Middle frontal gyrus (tissue), 1 donor: Measurements from ENCODE around the gene THAP2.
"Not testable (repeated sequence)": the region's sequence is repeated elsewhere in the genome, so short reads cannot be mapped to it uniquely, and the experiment has no call there.

Experiments used
- DNase-seq: peaks from one replicate; pipeline ENCODE4 v3.0.0-alpha.2; 2015; ENCODE audit warnings: low spot score; ENCODE audit errors: extremely low spot score

The THAP2 gene

DNA sequence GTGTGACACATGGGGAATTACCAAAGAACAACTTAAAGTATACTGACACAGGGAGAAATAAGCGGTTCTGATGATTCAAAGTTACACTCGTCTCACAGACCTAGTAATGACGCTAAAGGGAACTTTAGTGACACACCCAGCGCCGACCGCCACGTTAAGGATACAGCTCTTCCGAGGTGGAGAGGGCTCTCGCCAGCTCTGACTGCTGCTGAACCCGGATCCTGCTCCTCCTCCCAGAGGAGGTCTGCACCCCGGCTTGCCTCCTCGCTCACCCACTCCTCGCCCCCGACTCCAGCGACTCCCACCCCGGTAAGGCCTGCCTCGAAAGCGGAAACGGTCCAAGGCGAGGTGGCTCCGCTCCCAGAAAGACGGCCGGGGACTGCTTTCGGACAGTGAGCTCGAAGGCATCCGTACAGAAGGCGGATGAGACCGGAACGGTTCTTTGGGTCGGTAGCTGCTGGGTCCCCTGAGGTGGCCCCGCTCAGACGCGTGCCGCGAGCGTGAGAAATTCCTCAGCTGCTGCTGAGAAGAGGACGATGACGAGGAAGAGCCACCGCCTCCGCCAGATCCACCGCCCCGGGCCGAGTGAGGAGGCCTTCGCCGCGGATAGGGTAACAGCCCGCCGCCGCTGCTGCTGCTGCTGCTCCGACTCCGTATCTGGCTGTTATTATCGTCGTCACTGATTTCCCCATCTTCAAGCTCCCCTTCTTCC, 1.1 kb upstream of the THAP2 start:
- DNase-seq: no peak

DNA sequence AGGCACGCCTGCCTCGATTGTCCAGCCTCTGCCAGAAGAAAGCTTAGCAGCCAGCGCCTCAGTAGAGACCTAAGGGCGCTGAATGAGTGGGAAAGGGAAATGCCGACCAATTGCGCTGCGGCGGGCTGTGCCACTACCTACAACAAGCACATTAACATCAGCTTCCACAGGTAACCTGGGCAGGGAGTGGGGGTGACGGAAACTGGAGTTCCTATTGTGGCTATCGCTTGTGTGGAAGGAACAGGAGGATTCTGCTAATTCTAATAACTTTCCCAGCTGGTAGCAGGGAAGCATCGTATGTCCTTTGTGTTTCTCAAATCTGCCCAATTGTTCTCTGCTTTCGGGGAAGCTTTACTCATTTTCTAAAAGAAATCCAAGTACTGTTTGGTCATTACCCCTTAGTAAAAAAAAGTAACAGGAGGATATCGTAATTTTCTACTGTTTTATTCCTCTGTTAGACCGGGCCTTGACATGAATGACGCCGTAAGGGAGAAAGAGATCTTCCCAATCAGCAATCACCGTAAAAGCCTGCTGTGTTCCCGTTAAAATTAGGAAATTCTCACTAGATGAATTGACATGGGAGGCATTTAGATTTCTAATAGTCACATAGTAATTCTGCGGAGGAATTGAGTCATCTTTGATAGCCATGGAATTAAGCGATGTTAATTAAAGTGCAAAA, 449 bp downstream of the THAP2 start:
- no peak for DNase-seq

DNA sequence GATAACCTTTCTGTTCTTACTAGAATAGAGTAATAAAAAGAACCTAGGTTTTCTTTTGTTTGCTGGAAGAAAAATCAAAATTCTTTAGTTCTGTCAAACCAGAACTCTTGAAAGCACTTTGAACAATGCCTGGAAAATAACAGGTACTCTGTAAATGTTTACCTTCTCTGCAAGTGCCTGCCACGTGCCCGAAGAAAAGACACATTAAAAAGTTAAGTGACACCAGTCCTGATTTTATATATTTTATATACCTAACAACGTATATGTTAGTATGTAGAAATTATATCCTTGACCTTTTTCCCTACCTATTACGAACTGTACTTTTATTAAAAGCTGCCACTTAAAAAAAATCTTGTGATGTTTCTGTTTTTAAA, 976 bp downstream of the THAP2 start:
- DNase-seq: no peak

DNA sequence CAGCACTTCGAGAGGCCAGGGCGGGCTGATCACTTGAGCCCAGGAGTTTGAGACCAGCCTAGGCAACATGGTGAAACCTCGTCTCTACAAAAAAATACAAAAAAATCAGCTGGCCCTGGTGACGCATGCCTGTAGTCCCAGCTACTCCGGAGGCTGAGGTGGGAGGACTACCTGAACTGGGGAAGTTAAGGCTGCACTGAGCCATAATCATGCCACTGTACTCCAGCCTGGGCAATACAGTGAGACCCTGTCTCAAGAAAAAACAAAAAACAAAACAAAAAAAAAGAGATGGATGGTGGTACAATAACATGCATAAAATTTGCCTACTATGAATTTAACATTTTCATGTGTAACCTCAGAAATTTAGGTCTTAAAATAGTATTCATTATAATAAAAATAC, 2.2 kb downstream of the THAP2 start:
- DNase-seq: no peak

DNA sequence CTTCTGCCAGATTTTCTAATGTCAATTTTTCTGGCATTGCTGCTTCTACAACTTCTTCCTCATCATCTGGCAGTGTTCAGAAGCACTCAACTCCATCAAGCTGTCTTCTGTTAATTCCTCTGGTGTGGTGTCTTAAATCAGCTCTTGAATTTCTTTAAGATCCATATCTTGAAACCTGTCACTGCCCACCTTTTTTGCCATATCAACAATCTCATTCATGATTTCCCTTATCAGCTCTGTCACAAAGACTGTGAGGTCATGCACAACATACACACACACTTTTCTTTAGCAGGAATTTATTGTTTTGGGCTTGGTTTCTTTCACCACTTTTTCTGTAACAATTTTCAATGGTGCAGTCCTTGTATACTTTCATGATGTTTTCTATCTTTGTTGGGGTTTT, 7.2 kb downstream of the THAP2 start:
- no peak for DNase-seq

DNA sequence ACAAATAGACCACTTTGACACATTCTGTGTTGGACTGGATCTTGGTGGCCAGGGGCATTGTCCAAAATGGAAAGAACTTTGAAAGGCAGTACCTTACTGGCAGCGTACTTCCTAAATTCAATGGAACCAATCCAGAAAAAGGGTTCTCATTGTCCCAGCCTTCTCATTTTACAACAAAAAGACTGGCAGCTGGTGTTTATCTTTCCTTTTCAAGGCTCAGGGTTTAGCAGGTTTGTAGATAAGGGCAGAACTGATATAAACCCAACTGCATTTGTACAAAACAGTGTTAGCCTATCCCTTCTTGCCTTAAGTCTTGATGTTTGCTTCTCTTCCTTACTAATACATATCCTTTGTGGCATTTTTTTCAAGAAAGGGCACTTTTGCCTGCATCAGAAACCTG, 7.7 kb downstream of the THAP2 start:
- no peak for DNase-seq

DNA sequence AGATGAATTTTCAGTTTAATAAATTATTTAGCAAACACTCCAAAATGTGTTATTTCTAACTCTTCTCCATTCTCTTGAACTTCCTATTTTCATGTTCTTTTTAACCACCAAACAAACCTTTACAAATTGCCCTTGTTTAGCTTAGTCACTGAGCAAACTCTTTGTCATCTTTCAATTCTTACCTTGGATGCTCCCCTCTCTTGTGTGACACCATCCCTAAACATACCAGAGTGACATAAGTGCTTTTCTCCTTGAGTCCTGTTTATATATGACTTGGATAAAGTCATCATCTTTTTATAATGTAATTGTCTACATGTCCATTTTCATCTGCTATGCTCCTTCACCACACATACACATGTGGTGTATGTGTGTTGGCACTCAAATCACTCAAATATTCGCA, 18.4 kb downstream of the THAP2 start:
- no peak for DNase-seq

DNA sequence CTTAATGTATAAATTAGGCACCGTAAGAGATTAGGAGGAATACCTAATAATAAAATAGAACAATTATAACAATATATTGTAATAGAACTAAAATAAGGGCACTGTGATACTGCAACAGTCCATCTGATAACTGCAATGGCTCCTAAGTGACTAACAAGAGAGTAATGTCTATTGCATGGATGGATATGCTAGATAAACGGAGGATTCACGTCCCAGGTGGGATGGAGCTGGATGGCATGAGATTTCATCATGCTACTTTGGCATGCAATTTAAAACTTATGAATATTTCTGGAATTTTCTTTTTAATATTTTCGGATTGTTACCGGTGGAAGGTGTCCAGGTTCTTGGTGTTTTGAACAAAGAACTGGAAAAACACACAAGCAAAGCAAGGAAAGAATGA, 19.5 kb downstream of the THAP2 start:
- no peak for DNase-seq

DNA sequence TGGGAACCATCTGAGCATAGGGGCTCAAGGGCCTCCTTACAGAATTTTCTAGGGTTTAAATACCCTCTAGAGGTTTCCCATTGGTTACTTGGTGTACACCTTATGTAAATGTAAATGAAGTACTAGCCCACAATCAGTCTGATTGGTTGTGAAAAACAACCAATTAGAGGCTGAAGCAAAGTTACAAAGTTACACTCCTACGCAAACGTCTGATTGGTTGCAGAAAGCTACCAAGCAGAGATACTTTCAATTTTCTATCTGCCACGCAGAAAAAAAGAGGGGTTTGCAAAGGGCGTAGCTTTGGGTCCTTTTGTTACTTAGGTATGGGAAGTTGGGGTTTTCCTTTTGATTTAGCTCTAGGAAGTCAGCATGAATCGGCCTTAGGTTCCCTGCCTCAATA, 20.0 kb downstream of the THAP2 start:
- no peak for DNase-seq

DNA sequence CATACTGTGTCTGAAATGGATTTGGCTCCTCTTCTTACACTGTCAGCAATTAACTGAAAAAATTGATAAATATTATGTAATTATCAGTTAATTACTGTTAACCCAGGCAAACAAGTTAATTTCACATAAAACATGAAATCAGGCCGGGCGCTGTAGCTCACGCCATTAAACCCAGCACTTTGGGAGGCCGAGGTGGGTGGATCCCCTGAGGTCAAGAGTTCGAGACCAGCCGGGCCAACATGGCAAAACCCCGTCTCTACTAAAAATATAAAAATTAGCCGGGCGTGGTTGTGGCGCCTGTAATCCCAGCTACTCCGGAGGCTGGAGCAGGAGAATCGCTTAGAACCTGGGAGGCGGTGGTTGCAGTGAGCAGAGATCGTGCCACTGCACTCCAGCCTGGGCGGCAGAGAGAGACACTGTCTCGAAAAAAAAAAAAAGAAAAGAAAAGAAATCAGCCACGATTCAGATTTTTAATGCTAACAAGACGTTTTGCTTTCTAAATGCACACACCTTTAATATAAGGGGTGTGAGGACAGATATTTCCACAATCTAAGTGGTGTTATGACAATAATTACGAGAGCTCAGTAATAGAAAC, 21.3 kb downstream of the THAP2 start:
- no peak for DNase-seq

DNA sequence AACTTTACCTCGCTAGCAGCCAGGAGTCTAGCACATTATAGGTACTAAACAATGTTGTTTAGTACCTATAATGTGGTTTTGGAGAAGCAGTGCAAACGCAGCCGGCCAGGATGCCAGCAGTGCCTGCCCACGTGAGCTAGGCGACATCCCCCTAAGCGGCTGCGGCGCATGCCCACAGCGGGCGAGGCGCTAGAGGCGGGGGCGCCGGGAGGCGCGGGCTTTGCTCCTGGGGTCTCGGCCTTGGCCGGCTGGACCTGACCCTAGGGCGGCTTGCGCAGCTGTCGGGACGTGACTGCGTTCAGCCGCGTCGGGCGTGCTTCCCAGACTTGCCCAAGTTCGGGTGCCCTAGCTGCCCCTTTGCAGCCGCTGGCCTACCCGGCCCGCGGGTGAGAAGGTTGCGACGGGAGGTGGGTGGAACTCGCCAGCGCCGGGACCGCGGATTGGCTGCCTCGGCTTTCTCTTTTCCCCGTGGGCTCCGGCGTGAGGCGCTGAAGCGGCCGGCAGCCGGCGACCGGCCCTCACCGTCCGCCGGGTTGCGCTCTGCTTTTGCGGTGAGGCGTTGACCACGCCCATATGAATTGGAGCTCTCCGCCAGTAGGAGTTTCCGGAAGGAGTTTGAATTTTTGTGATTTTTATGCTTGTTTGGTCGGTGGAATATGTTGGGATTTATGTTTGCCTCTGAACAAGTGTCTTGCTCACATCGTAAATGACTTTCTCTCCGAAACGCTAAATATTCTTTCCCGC, 22.0 kb downstream of the THAP2 start, which contains the start of gene TMEM19:
Gene TMEM19, plus strand, starts transcription at position 169 of the 744 bp plus-strand sequence. CDS start 599 bp downstream, outside the sequence.
- DNase-seq: peak; percentile 89

DNA sequence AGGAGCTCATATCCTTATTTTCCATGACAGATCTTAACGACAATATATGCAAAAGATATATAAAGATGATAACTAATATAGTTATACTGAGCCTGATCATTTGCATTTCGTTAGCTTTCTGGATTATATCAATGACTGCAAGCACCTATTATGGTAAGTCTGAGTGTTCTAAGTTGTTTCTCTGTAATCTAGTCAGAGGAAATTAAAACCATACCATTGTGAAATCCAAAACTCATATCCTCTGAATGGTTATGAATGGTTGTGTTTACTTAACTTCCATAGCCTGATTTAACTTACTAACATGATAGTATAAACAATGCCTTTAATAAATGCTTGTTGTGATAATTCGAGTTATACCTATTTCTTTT, 22.5 kb downstream of the THAP2 start:
- DNase-seq: no peak

DNA sequence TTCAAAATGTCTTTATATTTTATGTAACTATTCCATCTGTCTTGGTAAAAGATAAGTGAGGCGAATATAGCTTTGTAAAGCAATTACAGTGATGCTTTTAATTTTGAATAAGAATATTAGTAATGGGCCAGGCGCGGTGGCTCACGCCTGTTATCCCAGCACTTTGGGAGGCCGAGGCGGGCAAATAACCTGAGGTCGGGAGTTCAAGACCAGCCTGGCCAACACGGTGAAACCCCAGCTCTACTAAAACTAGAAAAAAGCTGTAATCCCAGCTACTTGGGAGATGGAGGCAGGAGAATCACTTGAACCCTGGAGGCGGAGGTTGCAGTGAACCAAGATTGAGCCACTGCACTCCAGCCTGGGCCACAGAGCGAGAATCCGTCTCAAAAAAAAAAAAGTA, 23.1 kb downstream of the THAP2 start:
- DNase-seq: not testable (repeated sequence)

DNA sequence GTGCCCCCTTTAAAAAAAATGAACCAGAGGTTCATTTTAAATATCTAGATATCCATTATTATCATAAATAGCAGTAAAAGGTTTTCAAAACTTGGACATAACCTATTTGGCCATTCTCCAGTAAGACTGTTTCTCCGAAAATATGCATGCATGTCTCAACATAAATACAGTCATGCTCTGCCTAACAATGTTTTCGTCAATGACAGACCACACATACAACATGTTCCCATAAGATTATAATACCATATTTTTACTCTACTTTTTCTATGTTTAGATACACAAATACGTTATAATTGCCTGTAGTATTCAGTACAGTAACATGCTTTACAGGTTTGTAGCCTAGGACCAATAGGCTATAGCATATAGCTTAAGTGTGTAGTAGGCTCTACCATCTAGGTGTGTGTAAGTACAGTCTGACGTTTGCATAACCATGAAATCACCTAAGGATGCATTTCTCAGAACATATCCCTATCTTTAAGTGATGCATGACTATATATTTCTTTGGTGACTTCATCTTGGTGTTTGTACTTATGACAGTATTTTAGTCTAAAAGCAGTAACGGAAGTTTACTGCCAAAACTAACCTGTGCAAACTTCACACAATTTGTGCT, 25.0 kb downstream of the THAP2 start:
- no peak for DNase-seq

DNA sequence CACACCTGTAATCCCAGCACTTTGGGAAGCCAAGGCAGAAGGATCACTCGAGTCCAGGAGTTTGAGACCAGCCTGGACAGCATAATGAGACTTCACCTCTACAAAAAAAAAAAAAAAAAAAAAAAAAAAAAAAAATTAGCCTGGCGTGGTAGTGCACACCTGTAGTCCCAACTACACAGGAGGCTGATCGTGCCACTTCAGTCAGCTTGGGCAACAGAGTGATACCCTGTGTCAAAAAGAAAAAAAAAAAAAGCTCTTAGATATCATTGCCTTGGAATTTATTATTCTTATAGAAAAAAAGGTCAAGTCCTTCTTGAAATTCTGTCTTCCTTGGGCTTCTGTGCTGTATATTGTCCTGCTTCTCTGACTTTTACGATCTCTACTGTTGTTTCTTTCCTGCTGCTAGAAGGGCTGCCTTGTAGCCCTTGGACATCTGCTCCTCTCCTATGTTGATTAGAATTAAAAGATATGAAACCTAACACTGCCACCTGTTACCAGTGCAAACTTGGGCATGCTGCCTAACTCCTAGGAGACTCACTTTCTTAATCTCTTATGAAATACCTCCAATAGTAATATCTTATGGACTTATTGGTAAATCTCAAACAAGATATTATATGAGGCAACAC, 27.5 kb downstream of the THAP2 start:
- no peak for DNase-seq

DNA sequence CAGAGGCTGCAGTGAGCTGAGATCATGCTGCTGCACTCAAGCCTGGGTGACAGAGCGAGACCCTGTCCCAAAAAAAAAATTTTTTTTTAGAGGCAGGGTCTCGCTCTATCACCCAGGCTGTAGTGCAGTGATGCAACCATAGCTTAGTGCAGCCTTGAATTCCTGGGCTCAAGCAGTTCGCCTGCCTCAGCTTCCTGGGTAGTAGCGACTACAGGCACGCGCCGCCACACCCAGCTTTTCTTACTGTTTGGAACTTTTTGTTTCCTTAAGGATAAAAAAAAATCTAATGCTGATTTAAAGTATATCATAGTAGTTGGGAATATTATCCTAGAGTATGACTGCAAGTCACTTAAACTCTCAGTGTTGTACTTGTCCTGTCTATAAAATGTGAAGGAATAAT, 29.0 kb downstream of the THAP2 start:
- no peak for DNase-seq

DNA sequence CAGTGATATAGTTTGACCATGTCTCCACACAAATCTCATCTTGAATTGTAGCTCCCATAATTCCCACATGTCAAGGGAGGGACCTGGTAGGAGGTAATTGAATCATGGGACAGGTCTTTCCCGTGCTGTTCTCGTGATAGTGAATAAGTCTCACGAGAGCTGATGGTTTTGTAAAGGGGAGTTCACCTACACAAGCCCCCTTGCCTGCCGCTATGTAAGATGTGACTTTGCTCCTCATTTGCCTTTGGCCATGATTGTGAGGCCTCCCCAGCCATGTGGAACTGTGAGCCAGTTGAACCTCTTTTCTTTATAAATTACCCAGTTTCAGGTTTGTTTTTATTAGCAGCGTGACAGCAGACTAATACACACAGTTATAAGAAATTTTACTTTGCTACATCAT, 29.6 kb downstream of the THAP2 start:
- DNase-seq: not testable (repeated sequence)

DNA sequence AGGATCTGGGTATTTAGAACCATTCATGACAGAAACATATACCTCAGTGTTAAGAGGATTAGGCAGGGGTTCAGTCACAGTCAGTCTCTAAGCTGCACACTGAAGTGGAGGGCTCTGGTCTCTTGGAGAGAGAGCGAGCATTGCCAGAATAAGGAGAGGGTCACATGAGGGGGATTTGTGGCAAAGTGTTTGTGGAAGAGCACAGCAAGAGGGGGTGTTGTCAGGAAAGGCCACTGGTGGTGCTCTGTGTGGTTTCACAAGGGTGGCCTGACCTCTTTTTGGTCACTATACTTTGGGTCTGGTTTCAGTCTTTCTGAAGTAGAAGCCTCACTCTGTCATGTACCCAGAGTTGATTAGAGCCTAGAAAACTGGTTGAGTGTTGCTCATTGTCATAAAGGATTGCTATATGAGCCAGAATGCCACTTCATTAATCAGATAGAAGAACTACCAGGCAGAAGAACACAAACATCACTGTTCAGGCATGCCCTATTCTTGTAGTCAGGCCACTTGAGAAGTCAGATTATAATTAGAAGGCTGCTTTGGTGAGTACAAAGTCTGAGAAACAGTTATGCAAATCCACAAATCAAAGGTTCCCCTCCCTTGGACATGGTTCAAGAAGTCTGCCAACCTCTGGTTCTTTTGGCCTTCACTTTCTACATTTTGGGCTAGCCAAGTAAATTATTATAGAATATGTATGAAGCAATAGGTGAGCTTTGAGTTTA, 30.2 kb downstream of the THAP2 start:
- DNase-seq: no peak

DNA sequence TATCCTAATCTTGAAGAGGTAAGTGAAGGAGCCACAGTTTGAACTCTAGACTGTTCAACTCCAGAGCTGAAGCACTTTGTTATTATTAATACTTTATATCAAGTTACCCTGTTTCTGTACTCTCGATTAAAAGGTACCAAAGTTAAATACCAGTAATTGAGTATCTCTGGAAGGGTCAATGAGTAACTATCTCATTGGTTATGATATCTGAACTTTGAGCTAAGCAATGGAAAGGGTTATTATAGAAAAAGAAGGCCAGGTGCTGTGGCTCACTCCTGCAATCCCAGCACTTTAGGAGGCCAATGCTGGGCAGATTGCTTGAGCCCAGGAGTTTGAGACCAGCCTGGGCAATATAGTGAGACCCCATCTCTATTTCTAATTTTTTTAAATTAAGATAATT, 31.7 kb downstream of the THAP2 start:
- no peak for DNase-seq

DNA sequence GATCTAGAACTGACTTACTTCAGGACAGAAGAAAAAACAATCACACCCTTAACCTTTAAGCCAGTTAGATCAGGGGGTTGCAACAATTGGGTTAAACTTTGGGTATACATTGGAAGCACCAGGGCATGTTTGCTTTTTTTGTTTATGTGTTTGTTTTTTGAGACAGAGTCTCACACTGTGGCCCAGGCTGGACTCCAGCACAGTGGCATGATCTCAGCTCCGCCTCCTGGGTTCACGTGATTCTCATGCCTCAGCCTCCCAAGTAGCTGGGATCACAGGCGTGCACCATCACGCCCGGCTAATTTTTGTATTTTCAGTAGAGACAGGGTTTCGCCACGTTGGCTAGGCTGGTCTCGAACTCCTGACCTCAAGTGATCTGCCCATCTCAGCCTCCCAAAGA, 38.1 kb downstream of the THAP2 start:
- DNase-seq: not testable (repeated sequence)

DNA sequence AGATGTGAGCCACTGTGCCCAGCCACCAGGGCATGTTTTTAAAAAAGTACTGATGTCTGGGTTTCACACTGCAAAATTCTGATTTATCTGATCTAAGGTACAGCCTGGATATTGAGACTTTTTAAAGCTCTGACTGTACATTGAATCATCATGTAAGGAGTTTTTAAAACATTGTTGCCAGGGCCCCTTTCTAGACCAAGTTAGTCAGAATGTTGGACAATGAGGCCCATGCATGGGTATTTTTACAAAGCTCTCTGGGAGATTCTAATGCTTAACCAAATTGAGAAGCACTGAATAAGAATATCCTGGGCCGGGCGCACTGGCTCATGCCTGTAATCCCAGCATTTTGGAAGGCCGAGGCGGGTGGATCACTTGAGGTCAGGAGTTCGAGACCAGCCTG, 38.5 kb downstream of the THAP2 start:
- DNase-seq: no peak
